Activated CD8-positive, alpha-beta T cell treated with anti-CD3 and anti-CD28 coated beads, Interleukin-2, amount 10 ng/mL, durations not matched to agents 7 days and 5 days (primary cell): ENCODE measurements around the gene MORN5. TPM values are rescaled to one million over a fixed set of nuclear protein-coding genes. Genes with fewer than 3 reads are reported as not detected.

Experiments used
- ATAC-seq: fragments of 150-1000 bp; cut with Tn5 transposase; one replicate; pipeline ENCODE4 v1.10.0; 2021; ENCODE audit warnings: moderate library complexity
- CTCF ChIA-PET: fragments of 350-600 bp; sonication (Branson Sonifier 250); formaldehyde crosslinking; loops from one replicate; lab custom pipeline; 2021; ENCODE audit warnings: antibody characterized with exemption; lab: Charles Lee
- POLR2A ChIA-PET: fragments of 350-600 bp; sonication (Branson Sonifier 250); formaldehyde crosslinking; loops from one replicate; lab custom pipeline; 2021; ENCODE audit warnings: antibody characterized with exemption; lab: Charles Lee
- DNase-seq: peaks from one replicate; pipeline ENCODE4 v3.0.0-alpha.2; 2020
- H3K27ac Mint-ChIP-seq: one replicate; pipeline ENCODE4 v1.8.0; 2021; ENCODE audit warnings: mild to moderate bottlenecking, mixed read lengths
- H3K27me3 Mint-ChIP-seq: one replicate; pipeline ENCODE4 v1.8.0; 2021; ENCODE audit warnings: low read depth, mixed read lengths
- H3K36me3 Mint-ChIP-seq: one replicate; pipeline ENCODE4 v1.8.0; 2021; ENCODE audit warnings: low read depth, mixed read lengths
- H3K4me1 Mint-ChIP-seq: one replicate; pipeline ENCODE4 v1.8.0; 2021; ENCODE audit warnings: low read depth, mixed read lengths
- H3K4me3 Mint-ChIP-seq: one replicate; pipeline ENCODE4 v1.8.0; 2021; ENCODE audit warnings: mild to moderate bottlenecking, mixed read lengths
- H3K9me3 Mint-ChIP-seq: one replicate; pipeline ENCODE4 v1.8.0; 2022; ENCODE audit warnings: mixed read lengths; ENCODE audit not compliant: insufficient read depth
- total RNA-seq, 2 experiments: library from RNA; stranded (reverse); gene quantifications; one replicate each; pipeline ENCODE4 v1.2.3, GENCODE V29; 2021

MORN5 gene
- total RNA-seq, 2 experiments from 2014 or later: not detected

GRCh38 chr9:122133263-122133983, 26.3 kb upstream of the MORN5 start:
- ATAC-seq (no peak), DNase-seq (no peak)
- Mint-ChIP-seq H3K36me3 (no peaks in the 10 kb centered on the region), H3K4me3 (no peak overlapping the region), H3K9me3 (no peaks in the 10 kb centered on the region), H3K27ac (no peak overlapping the region), H3K27me3 (peaks cover 3% of the 10 kb centered on the region), H3K4me1 (no peaks in the 10 kb centered on the region)
- POLR2A ChIA-PET: no interaction called here
- CTCF ChIA-PET: interaction anchor here (1.2 to 3.2 kb wide), 4 partner anchors 8 to 217 kb away, joined by 4 to 20 read pairs (median 11); no protein-coding TSS in a partner anchor

- H3K4me1 Mint-ChIP-seq: no peaks in the 10 kb centered on the region
- no peak for DNase-seq
- H3K27ac Mint-ChIP-seq: no peak overlapping the region
- POLR2A ChIA-PET: no interaction called here
- ATAC-seq: no peak
- H3K9me3 Mint-ChIP-seq: no peaks in the 10 kb centered on the region
- H3K4me3 Mint-ChIP-seq: no peak overlapping the region
- CTCF ChIA-PET: interaction anchor here (1.2 to 3.2 kb wide), 5 partner anchors 9 to 217 kb away, joined by 4 to 20 read pairs (median 10); no protein-coding TSS in a partner anchor
- peaks cover 3% of the 10 kb centered on the region for H3K27me3 Mint-ChIP-seq
- no peaks in the 10 kb centered on the region for H3K36me3 Mint-ChIP-seq
Observed at GRCh38 chr9:122133984-122134535, 25.6 kb upstream of the MORN5 start.

- POLR2A ChIA-PET: no interaction called here
- DNase-seq (no peak), ATAC-seq (no peak)
- Mint-ChIP-seq H3K4me3 (no peak overlapping the region), H3K36me3 (no peaks in the 10 kb centered on the region), H3K27ac (no peak overlapping the region), H3K27me3 (peaks cover 3% of the 10 kb centered on the region), H3K9me3 (no peaks in the 10 kb centered on the region), H3K4me1 (no peaks in the 10 kb centered on the region)
- CTCF ChIA-PET: interaction anchor here (1.0 to 3.2 kb wide), 8 partner anchors 10 to 216 kb away, joined by 3 to 20 read pairs (median 4); no protein-coding TSS in a partner anchor
Observed at GRCh38 chr9:122134822-122135528, 24.7 kb upstream of the MORN5 start.

GRCh38 chr9:122135529-122135859, 24.2 kb upstream of the MORN5 start:
- H3K9me3 Mint-ChIP-seq: no peaks in the 10 kb centered on the region
- ChIA-PET CTCF (interaction anchor here (1.0 to 3.2 kb wide), 6 partner anchors 10 to 215 kb away, joined by 3 to 20 read pairs (median 4); no protein-coding TSS in a partner anchor), POLR2A (no interaction called here)
- peaks cover 3% of the 10 kb centered on the region for H3K27me3 Mint-ChIP-seq
- no peak for DNase-seq
- no peak overlapping the region for H3K4me3 Mint-ChIP-seq
- no peaks in the 10 kb centered on the region for H3K36me3 Mint-ChIP-seq
- no peaks in the 10 kb centered on the region for H3K4me1 Mint-ChIP-seq
- no peak overlapping the region for H3K27ac Mint-ChIP-seq
- no peak for ATAC-seq

- Mint-ChIP-seq H3K4me3 (no peak overlapping the region), H3K36me3 (peaks cover 7% of the 10 kb centered on the region), H3K27ac (no peak overlapping the region), H3K27me3 (no peaks in the 10 kb centered on the region), H3K9me3 (no peaks in the 10 kb centered on the region), H3K4me1 (peaks cover 2% of the 10 kb centered on the region)
- ChIA-PET CTCF (interaction anchor here (2.1 to 3.2 kb wide), 2 partner anchors 13 to 40 kb away, joined by 9 to 14 read pairs; no protein-coding TSS in a partner anchor), POLR2A (no interaction called here)
- no peak for ATAC-seq
- DNase-seq: no peak
Observed at GRCh38 chr9:122138560-122139268, 21.0 kb upstream of the MORN5 start.

GRCh38 chr9:122140368-122141193, 19.1 kb upstream of the MORN5 start:
- no peak overlapping the region for H3K4me3 Mint-ChIP-seq
- no peaks in the 10 kb centered on the region for H3K27me3 Mint-ChIP-seq
- CTCF ChIA-PET: interaction anchor here (2.1 to 3.2 kb wide), 2 partner anchors 15 to 42 kb away, joined by 9 to 14 read pairs; no protein-coding TSS in a partner anchor
- H3K36me3 Mint-ChIP-seq: peaks cover 17% of the 10 kb centered on the region
- POLR2A ChIA-PET: no interaction called here
- peaks cover 2% of the 10 kb centered on the region for H3K4me1 Mint-ChIP-seq
- no peak overlapping the region for H3K27ac Mint-ChIP-seq
- no peaks in the 10 kb centered on the region for H3K9me3 Mint-ChIP-seq
- no peak for DNase-seq
- ATAC-seq: no peak

GRCh38 chr9:122141671-122142070, 18.0 kb upstream of the MORN5 start:
- H3K27ac Mint-ChIP-seq: no peak overlapping the region
- peaks cover 2% of the 10 kb centered on the region for H3K4me1 Mint-ChIP-seq
- peaks cover 19% of the 10 kb centered on the region for H3K36me3 Mint-ChIP-seq
- no peak overlapping the region for H3K4me3 Mint-ChIP-seq
- ATAC-seq (no peak), DNase-seq (no peak)
- ChIA-PET CTCF (no interaction called here), POLR2A (no interaction called here)
- H3K9me3 Mint-ChIP-seq: no peaks in the 10 kb centered on the region
- no peaks in the 10 kb centered on the region for H3K27me3 Mint-ChIP-seq

GRCh38 chr9:122143296-122143695, 16.4 kb upstream of the MORN5 start:
- ChIA-PET POLR2A (no interaction called here), CTCF (interaction anchor here (0.7 kb wide), 1 partner anchor 586 kb away, joined by 3 read pairs; no protein-coding TSS in a partner anchor)
- peaks cover 2% of the 10 kb centered on the region for H3K4me1 Mint-ChIP-seq
- H3K27me3 Mint-ChIP-seq: no peaks in the 10 kb centered on the region
- H3K4me3 Mint-ChIP-seq: no peak overlapping the region
- H3K36me3 Mint-ChIP-seq: peaks cover 26% of the 10 kb centered on the region
- DNase-seq (no peak), ATAC-seq (no peak)
- H3K9me3 Mint-ChIP-seq: no peaks in the 10 kb centered on the region
- H3K27ac Mint-ChIP-seq: no peak overlapping the region

GRCh38 chr9:122143876-122144405, 15.8 kb upstream of the MORN5 start:
- Mint-ChIP-seq H3K9me3 (no peaks in the 10 kb centered on the region), H3K4me3 (no peak overlapping the region), H3K27me3 (no peaks in the 10 kb centered on the region), H3K27ac (no peak overlapping the region), H3K4me1 (peaks cover 2% of the 10 kb centered on the region), H3K36me3 (peaks cover 26% of the 10 kb centered on the region)
- ATAC-seq (no peak), DNase-seq (no peak)
- ChIA-PET POLR2A (no interaction called here), CTCF (interaction anchor here (1.8 to 2.8 kb wide), 2 partner anchors 14 to 19 kb away, joined by 9 to 36 read pairs; no protein-coding TSS in a partner anchor)

- Mint-ChIP-seq H3K9me3 (no peaks in the 10 kb centered on the region), H3K36me3 (peaks cover 30% of the 10 kb centered on the region), H3K4me3 (no peak overlapping the region), H3K27me3 (no peaks in the 10 kb centered on the region), H3K27ac (no peak overlapping the region), H3K4me1 (peaks cover 2% of the 10 kb centered on the region)
- POLR2A ChIA-PET: no interaction called here
- ATAC-seq (no peak), DNase-seq (no peak)
- CTCF ChIA-PET: interaction anchor here (0.8 to 2.8 kb wide), 8 partner anchors 9 to 205 kb away, joined by 3 to 36 read pairs (median 8); no protein-coding TSS in a partner anchor
Observed at GRCh38 chr9:122144836-122145591, 14.7 kb upstream of the MORN5 start.
